ENCODE data around the gene SRGAP3. TPM values are rescaled to one million over a fixed set of nuclear protein-coding genes. Genes with fewer than 3 reads are reported as not detected.
"Not testable (repeated sequence)": the region's sequence is repeated elsewhere in the genome, so short reads cannot be mapped to it uniquely, and the experiment has no call there.

Gene SRGAP3
- total and polyA plus RNA-seq, 4 donors: 1.2 to 32.8 (median 7.3) TPM

GRCh38 chr3:9091486-9092235, 157.8 kb downstream of the SRGAP3 start:
- no peaks in the 10 kb centered on the region for H3K27me3 ChIP-seq (ENCODE audit: control insufficient read depth in 3 of 3, insufficient read depth in 3 of 3, low read length in 2 of 3)
- 67 to 71% methylated on average over 15 of the region's 15 CpGs for WGBS, 2 donors
- no peak overlapping the region for H3K27ac ChIP-seq (ENCODE audit: low read depth in 1 of 2, low read length in 1 of 2)
- H3K9me3 ChIP-seq (ENCODE audit: control insufficient read depth in 4 of 4, insufficient read depth in 3 of 4, low read length in 3 of 4): no peaks in the 10 kb centered on the region
- DNase-seq (peak in 2 of 3 donors; percentile 10 to 35), ATAC-seq (ENCODE audit: insufficient read depth, low FRiP score) (no peak)
- H3K4me1 ChIP-seq (ENCODE audit: control insufficient read depth in 5 of 5, insufficient read depth in 5 of 5, low read length in 5 of 5): peaks cover 0 to 26% (median 13%) of the 10 kb centered on the region in 5 donors
- no peak for TF ChIP-seq CTCF (IDR thresholded peaks at IDR 0.05; ENCODE audit: control extremely low read depth, extremely low read depth)
- no peaks in the 10 kb centered on the region for H3K36me3 ChIP-seq (ENCODE audit: control insufficient read depth in 4 of 4, insufficient read depth in 4 of 4, low read length in 4 of 4)
- no peak overlapping the region for H3K4me3 ChIP-seq
- H3K9ac ChIP-seq (ENCODE audit: insufficient read depth in 1 of 2, low read length in 2 of 2): no peak overlapping the region

GRCh38 chr3:9088441-9089353, 160.7 kb downstream of the SRGAP3 start:
- ATAC-seq (ENCODE audit: insufficient read depth, low FRiP score) (peak; percentile 72), DNase-seq (peak; percentile 48 to 90 (median 71))
- no peak for TF ChIP-seq CTCF (IDR thresholded peaks at IDR 0.05; ENCODE audit: control extremely low read depth, extremely low read depth)
- no peak overlapping the region for H3K4me3 ChIP-seq
- H3K9me3 ChIP-seq (ENCODE audit: control insufficient read depth in 4 of 4, insufficient read depth in 3 of 4, low read length in 3 of 4): no peaks in the 10 kb centered on the region
- no peaks in the 10 kb centered on the region for H3K27me3 ChIP-seq (ENCODE audit: control insufficient read depth in 3 of 3, insufficient read depth in 3 of 3, low read length in 2 of 3)
- H3K9ac ChIP-seq (ENCODE audit: insufficient read depth in 1 of 2, low read length in 2 of 2): peak overlapping the region; percentile 17 to 19
- 56 to 77% methylated on average over 11 to 12 of the region's 12 CpGs for WGBS, 2 donors
- no peaks in the 10 kb centered on the region for H3K36me3 ChIP-seq (ENCODE audit: control insufficient read depth in 4 of 4, insufficient read depth in 4 of 4, low read length in 4 of 4)
- peak overlapping the region in 1 of 2 donors; percentile 78 for H3K27ac ChIP-seq (ENCODE audit: low read depth in 1 of 2, low read length in 1 of 2)
- H3K4me1 ChIP-seq (ENCODE audit: control insufficient read depth in 5 of 5, insufficient read depth in 5 of 5, low read length in 5 of 5): peaks cover 0 to 26% (median 13%) of the 10 kb centered on the region in 5 donors

- 35 to 44% methylated on average over 8 of the region's 8 CpGs for WGBS, 2 donors
- H3K4me3 ChIP-seq: no peak overlapping the region
Observed at GRCh38 chr3:9087831-9088413, 161.5 kb downstream of the SRGAP3 start.

GRCh38 chr3:9085428-9085827, 164.0 kb downstream of the SRGAP3 start:
- H3K27me3 ChIP-seq (ENCODE audit: control insufficient read depth in 3 of 3, insufficient read depth in 3 of 3, low read length in 2 of 3); H3K9me3 ChIP-seq (ENCODE audit: control insufficient read depth in 4 of 4, insufficient read depth in 3 of 4, low read length in 3 of 4); H3K4me3 ChIP-seq; H3K36me3 ChIP-seq (ENCODE audit: control insufficient read depth in 4 of 4, insufficient read depth in 4 of 4, low read length in 4 of 4); H3K27ac ChIP-seq (ENCODE audit: low read depth in 1 of 2, low read length in 1 of 2); H3K9ac ChIP-seq (ENCODE audit: insufficient read depth in 1 of 2, low read length in 2 of 2); ATAC-seq (ENCODE audit: insufficient read depth, low FRiP score); DNase-seq: not testable (repeated sequence)
- peaks cover 0 to 18% (median 13%) of the 10 kb centered on the region in 5 donors for H3K4me1 ChIP-seq (ENCODE audit: control insufficient read depth in 5 of 5, insufficient read depth in 5 of 5, low read length in 5 of 5)
- 47 to 94% methylated on average over 2 of the region's 2 CpGs for WGBS, 2 donors

More at GRCh38 chr3:9087831-9088413, 161.5 kb downstream of the SRGAP3 start:
- H3K36me3 ChIP-seq (ENCODE audit: control insufficient read depth in 4 of 4, insufficient read depth in 4 of 4, low read length in 4 of 4): no peaks in the 10 kb centered on the region
- H3K9me3 ChIP-seq (ENCODE audit: control insufficient read depth in 4 of 4, insufficient read depth in 3 of 4, low read length in 3 of 4): no peaks in the 10 kb centered on the region
- peak overlapping the region in 1 of 2 donors; percentile 72 for H3K27ac ChIP-seq (ENCODE audit: low read depth in 1 of 2, low read length in 1 of 2)
- DNase-seq (peak; percentile 14 to 51 (median 33)), ATAC-seq (ENCODE audit: insufficient read depth, low FRiP score) (peak; percentile 53)
- TF ChIP-seq CTCF (IDR thresholded peaks at IDR 0.05; ENCODE audit: control extremely low read depth, extremely low read depth): no peak
- peaks cover 0 to 26% (median 13%) of the 10 kb centered on the region in 5 donors for H3K4me1 ChIP-seq (ENCODE audit: control insufficient read depth in 5 of 5, insufficient read depth in 5 of 5, low read length in 5 of 5)
- peak overlapping the region in 1 of 2 donors; percentile 19 for H3K9ac ChIP-seq (ENCODE audit: insufficient read depth in 1 of 2, low read length in 2 of 2)
- H3K27me3 ChIP-seq (ENCODE audit: control insufficient read depth in 3 of 3, insufficient read depth in 3 of 3, low read length in 2 of 3): no peaks in the 10 kb centered on the region

Measured in lung (tissue), 12 donors.